Measurements from ENCODE around the gene POMP.

DNA sequence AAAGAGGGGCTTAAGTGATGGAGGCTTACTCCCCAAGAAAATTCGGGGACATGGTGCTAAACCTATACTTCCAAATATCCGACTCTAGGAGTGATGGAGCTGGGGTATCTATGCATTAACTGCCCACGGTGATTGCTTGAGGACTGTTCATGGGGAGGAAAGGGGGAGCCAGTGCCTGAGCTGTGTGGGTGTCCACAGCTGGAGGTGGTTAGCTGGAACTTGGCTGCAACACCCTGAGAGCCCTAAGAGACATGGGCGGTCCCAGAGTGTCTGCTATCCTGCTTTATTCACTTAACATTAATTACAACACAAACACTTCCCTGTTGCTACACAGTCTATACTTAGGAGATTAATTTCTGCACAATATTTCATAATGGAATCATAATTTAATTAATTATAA is 28.1 kb upstream of the POMP start:
- TF ChIP-seq CTCF (conservative IDR thresholded peaks at IDR 0.05; ENCODE audit: low read depth, low read length) (no peak), POLR2A (IDR thresholded peaks at IDR 0.05; ENCODE audit: low read depth, low read length) (no peak), CEBPB (IDR thresholded peaks at IDR 0.05; ENCODE audit: low read depth, low read length) (no peak), MAFK (IDR thresholded peaks at IDR 0.05; ENCODE audit: low read depth, low read length) (no peak), MXI1 (IDR thresholded peaks at IDR 0.05; ENCODE audit: borderline replicate concordance, low read depth, low read length) (no peak), RAD21 (IDR thresholded peaks at IDR 0.05; ENCODE audit: low read length) (no peak), RFX5 (IDR thresholded peaks at IDR 0.05; ENCODE audit: low read depth, low read length) (no peak), USF2 (IDR thresholded peaks at IDR 0.05; ENCODE audit: low read depth, low read length) (no peak), RCOR1 (IDR thresholded peaks at IDR 0.05; ENCODE audit: insufficient replicate concordance, low read length) (no peak)

Data from IMR-90 (cell line).